GM13977 (cell line): ENCODE results near the gene KANSL3.

Experiments used
- DNase-seq: peaks from one replicate; pipeline ENCODE4 v3.0.0; 2012; ENCODE audit warnings: low spot score
- CTCF ChIP-seq: IDR thresholded peaks from 2 replicates; pipeline ENCODE4 v1.5.1; 2012; ENCODE audit warnings: mild to moderate bottlenecking, control low read depth; ENCODE audit not compliant: insufficient read depth; ENCODE audit errors: extremely low read depth, missing control alignments
- in situ Hi-C: fragments of 300-500 bp; cut with MboI; formaldehyde crosslinking; loops from one replicate; pipeline ENCODE4 v1.12.0; 2022; ENCODE audit warnings: low sequenced_read_pairs, low pct_unique_long_range_greater_than_20kb, mixed read lengths, inconsistent platforms; ENCODE audit not compliant: unreplicated experiment

KANSL3 gene

GRCh38 chr2:96637385-96638143 is 548 bp downstream of the KANSL3 start:
- TF ChIP-seq CTCF: no peak
- peak; percentile 87 for DNase-seq
- in situ Hi-C loops: no loop called here

GRCh38 chr2:96636551-96637171 is 1.5 kb downstream of the KANSL3 start:
- no peak for TF ChIP-seq CTCF
- in situ Hi-C loops: no loop called here
- no peak for DNase-seq

GRCh38 chr2:96633641-96634040 is 4.5 kb downstream of the KANSL3 start:
- DNase-seq: no peak
- in situ Hi-C loops: no loop called here
- no peak for TF ChIP-seq CTCF

GRCh38 chr2:96631804-96632435 is 6.2 kb downstream of the KANSL3 start:
- DNase-seq: no peak
- in situ Hi-C loops: no loop called here
- TF ChIP-seq CTCF: no peak

- in situ Hi-C loops: no loop called here
- no peak for TF ChIP-seq CTCF
- no peak for DNase-seq
Observed at GRCh38 chr2:96626553-96626942, 11.6 kb downstream of the KANSL3 start.

- DNase-seq: no peak
- in situ Hi-C loops: no loop called here
- TF ChIP-seq CTCF: no peak
Observed at GRCh38 chr2:96625571-96626552, 12.2 kb downstream of the KANSL3 start.
